Hepatic stellate cell (primary cell): ENCODE data around the gene MBNL2.

Source experiments
- DNase-seq: peaks from one replicate; pipeline ENCODE4 v3.0.0; 2011; ENCODE audit warnings: low spot score

MBNL2 gene

DNA sequence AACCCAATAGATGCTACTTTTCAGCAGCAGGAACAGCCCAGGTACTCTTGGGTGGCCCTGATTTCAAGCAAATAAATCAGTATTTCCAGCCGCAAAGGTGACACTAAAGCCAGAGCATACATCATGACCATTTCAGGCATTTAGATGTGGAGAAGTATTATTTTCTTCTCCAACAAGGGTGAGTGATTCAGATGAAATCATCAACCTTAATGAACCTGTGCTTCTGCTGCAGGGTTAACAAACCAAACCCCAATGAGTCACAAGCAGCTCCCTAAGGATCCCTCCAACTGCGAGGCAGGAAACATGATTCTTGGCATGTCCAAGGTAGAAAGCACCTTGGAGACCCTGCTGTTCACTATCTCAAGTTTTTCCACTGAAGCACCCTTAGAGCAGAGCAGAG lies 32.7 kb downstream of the MBNL2 start:
- no peak for DNase-seq

DNA sequence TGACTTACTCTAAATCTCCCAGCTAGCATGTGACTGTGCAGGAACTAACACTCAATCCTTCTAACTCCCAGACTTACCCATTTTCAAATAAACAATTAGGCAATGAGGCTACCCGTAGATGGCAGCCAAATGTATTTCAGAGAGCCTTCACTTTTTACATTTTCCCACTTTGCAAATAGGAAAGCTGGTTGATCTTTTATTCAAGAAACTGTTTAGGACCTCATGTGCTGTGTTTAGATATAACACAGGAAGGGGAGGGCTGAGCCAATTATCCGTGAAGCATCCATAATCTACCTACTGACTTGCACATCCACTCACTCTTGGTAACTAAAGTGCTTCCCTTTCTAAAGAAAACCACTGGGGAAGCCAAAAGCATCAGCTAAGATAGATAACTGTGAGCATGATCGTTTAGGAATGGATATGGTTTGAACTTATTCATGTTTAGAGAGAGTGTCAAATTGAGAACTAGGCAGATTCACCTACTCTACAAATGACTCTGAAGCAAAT lies 33.4 kb downstream of the MBNL2 start:
- DNase-seq, result no peak

DNA sequence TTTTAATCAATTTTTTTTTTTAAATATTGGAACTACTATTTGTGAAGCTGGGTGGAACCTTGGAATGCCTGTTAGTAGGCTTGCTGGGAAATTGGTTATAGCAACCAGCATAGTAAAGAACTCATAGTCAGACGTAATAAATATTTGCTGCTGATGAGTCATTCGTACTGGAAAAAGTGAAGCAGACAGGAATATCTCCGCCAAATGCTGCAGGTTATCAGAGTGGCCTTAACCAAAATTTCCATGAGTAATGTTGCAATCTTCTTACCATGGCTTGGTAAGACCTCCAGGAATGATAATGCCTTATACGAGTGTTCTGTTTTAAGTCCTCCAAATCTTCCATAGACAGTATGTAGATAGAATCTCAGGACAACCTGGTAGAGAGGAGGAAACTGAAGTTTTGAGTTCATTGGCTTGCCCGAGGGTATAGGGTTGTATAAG lies 34.2 kb downstream of the MBNL2 start:
- peak; percentile 69 for DNase-seq

GRCh38 chr13:97257228-97257755 lies 35.2 kb downstream of the MBNL2 start:
- DNase-seq, result no peak

DNA sequence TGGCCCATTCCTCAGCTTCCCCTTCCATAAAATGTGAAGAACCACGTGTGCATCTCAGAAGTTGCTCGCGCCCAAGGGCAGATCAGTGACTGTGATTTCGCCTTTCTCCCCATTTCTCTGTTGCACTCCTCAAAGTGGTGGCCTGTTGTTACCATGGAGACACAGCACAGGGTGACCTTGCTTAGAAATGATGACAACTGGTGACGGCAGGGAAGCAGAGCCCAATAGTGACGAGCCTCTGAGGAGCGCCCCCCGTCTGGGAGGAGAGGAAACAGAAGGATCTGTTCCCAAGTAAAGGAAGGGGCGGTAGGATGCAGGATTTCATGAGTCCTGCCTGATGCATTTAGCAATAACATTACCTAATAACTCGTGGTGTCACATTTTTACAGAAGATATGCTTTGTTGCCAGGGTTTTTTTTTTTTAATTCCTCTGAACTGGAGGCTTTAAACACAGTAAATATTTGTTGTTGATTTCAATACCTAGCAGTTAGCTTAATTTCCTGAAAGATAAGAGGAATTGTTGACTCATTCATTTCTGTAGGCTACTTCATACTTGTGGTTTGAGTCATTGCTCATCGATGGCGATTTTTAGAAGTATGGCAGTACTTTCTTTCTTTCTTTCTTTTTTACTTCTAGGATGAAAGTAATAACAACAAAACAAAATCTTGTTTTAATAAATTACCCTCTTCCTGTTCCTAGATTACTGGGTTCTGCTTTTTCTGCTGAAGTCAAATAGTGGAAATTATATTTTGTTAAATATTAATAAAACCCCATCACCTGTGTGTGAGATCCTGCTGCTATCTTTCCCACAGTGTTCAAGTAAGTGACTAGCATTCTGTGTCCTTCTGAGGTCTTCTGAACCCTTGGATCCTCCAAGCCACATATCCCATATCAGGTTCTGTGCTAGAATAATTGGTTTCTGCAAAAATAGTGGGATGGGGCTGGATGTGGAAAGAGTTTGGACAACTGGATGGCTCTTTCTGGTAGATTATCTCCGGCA lies 36.0 kb downstream of the MBNL2 start:
- peak; percentile 59 for DNase-seq

DNA sequence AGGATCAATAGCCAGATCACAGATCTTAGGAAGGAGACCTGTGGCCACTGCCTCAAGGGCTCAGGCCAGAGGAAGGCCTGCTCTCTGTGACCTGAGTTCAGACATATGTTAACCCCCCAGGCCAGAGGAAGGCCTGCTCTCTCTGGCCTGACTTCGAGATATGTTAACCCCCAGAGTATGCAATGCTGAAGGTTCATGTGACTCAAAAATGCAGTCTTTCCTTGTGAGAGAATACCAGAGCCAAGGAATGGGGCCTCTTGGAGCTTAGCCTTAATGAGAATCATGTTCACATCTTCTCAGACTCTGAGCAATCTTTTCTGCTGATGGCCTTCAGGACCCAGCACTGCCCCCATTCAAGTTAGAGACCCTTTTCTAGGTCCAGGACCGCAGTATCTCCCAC lies 36.7 kb downstream of the MBNL2 start:
- DNase-seq, result no peak

- DNase-seq, result no peak
Observed at GRCh38 chr13:97259410-97259797, 37.3 kb downstream of the MBNL2 start.

DNA sequence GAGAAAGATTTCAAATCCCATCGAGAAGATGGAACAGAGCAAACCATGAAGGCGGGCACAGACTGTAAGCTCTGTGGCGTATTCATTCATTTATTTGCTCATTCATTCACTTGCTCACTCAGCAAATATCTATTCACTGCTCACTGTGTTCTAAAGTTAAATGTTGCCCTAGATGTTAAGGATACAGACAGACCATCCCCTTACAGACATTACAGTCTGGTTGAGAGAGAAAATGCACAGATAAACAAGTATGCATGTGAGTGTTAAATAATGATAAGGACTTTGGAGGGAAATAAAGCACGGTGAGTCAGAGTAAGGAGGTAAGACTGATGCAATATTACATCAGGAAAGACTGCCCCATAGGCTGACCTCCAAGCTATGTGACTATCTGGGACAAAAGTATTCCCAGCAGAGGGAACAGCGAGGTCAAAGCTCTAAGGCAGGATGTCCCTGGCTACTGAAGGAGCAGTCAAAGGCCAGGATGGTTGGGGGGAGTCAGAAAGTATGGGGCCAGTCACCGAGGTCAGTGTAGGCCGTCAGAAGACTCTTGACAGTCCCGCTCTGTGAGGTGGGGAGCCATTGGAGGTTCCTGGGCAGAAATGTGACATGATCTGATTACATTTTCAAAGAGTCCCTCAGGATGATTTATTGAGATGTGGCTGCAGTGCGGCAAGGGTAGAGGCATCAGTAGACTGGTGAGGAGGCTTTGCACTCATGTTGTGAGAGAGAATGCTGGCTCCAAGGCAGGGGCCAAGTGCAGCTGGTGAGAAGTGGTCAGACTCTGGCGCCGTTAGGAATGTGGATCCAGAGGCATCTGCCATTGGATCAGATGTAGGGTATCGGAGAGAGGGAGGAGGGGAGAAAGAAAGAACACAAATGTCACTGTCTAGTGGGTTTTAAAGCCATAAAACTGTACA lies 37.9 kb downstream of the MBNL2 start:
- DNase-seq, result peak; percentile 38

DNA sequence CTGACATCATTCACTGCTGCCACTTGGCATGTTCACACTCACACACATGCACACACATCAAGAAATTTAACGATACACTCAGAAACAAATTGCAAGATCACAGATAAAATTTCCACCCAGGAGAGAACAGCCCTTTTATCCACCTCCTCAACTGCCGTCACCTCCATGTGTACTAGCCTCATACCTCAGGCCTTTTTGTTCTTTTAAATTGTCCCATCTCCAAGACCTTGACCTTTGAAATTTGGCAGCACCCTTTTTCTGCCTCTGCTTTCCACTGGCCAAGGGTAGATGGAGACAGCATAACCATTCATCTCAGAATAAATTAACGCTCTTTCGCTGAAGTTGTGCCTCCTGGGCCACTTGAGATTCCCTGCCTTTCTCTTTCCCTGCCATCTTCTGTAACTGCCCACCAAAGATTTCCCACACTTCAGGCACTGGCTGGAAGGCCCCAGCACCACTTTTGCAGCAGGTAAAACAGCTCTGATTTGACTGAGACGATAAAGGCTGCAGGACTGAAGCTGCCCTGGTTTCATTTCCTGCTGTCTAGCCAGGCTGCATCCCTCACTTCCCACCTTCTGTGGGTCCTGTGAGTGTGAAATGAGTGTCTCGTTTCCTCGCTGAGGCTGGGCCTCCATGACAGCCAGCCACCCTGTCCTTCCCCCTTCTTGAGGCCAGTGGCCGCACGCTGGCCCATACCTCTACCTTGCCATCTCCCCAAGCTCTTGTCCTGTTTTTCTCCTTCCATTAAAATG lies 39.3 kb downstream of the MBNL2 start:
- no peak for DNase-seq

DNA sequence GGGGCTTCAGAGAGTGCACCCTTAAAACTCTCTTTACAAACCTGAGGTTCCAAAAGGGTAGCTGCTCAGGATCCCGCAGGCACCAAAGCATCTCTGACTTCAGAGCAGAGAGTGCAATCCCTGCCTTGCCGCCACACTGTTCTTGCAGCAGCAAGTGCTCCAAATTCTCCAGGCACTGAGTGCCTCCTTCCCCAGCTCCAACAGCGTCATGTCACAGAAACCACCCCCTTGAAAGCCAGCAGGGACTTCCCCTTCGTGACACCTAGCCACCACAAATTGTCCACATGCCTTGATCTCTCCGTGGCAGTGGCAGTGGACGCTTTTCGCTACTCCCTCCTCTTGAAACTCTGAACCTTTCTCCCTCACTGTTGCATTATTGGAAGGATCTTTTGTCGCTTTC lies 39.9 kb downstream of the MBNL2 start:
- DNase-seq, result no peak

DNA sequence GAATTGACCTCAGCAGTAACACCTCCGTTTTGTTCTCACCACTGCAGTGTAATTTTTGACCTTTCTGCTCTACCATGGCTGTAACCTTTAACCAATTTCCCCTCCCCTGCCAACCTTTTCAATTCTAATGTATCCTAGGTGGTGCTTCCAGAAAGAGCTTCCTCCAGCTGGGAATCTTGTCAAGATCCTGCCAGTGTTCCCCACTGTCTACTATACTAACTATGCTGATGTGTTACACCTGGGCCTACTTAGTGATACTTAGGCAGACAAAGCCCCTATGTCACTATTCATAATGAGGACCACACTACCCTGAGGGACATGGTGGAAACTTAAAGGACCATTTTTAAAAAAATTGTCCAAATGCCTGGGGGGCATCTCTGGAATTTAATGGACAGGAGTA lies 41.0 kb downstream of the MBNL2 start:
- no peak for DNase-seq

DNA sequence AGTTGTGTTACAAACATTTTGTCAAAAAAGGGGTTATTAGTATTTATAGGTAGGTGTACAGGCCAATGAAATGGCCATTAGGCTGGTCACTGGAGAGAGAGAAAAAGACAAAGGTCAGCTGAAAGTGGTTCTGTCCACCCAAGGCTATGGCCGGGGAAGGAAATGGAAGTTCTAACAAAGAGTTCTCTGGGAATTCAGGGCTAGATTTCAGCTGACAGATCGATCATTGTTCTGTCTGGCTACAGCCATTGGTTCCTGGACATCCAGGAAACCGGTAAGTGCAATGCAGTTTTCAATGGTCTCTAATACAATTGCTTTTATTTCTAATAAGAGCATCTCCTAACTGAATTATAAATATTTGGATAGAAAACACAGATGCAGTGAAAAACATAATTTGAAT lies 42.5 kb downstream of the MBNL2 start:
- no peak for DNase-seq

GRCh38 chr13:97266332-97266731 lies 44.2 kb downstream of the MBNL2 start:
- DNase-seq, result no peak

- DNase-seq, result no peak
Observed at GRCh38 chr13:97266772-97267417, 44.8 kb downstream of the MBNL2 start.

GRCh38 chr13:97267418-97268059 lies 45.4 kb downstream of the MBNL2 start:
- DNase-seq, result no peak

GRCh38 chr13:97268772-97269171 lies 46.6 kb downstream of the MBNL2 start:
- DNase-seq, result no peak

DNA sequence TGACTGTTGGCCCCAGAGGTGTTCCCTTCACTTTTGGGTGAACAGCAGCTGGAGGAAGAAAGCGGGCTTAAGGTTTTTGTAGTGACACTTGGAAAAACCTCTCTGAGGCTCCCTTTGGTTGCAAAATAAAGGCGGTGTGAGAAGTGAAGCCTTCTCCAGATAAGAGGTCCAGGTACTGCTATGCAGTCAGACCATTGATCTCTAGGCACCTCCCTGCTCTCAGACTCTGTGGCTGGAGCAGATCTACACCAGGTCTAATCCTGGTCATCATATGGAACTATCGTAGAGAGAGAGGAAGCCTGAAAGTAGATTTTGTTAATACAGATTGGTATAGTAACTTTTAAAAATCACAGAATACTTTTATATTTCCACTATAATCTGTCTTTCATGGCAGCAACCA lies 47.5 kb downstream of the MBNL2 start:
- DNase-seq, result no peak

GRCh38 chr13:97272526-97272925 lies 50.4 kb downstream of the MBNL2 start:
- DNase-seq, result no peak

DNA sequence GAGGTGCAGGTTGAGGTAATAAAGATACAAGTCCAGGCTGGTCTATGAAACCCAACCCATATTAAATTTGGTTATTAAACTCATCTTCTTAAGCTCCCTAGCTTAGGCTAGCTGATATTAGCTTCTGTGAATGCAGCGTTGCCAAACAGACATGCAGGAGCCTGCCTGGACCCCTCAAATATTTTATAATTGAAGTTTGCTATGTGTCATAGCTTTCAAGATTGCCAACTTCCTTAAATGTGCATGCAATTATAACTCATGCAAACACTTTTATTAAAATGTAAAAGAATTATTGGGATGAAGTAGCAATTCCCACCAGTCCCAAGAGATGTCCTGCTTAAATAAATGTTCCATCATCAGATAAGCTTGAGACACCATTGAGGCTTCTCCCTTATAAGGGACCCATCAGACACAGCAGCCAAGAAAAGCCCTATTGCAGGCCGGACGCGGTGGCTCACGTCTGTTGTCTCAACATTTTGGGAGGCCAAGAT lies 51.3 kb downstream of the MBNL2 start:
- no peak for DNase-seq
